RPMI8226 (cell line): ENCODE measurements around the gene RAD51B.

Experiments
- DNase-seq: peaks from one replicate; pipeline ENCODE4 v3.0.0-alpha.2; 2015

The RAD51B gene

GRCh38 chr14:68376067-68376779 lies 556.6 kb downstream of the RAD51B start:
- DNase-seq = no peak

DNA sequence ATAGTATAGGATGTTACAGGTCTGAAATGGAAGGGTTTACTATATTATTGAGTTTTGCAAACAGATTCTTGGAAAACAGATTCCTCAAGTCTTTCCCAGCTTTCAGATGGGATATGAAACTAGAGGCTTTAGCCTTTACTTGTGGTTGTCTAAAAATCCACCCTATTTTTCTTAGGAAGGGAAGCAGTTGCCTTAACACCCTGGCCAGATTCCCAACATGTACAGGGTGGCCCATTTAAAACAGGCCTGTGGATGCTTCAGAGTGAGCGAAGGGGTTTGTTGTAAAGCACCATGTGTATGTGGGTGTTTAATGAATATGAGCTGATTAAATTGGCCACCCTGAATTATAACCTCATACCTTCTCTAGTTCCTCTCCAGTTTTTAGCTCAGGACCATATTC lies 557.4 kb downstream of the RAD51B start:
- no peak for DNase-seq

GRCh38 chr14:68377459-68377858 lies 557.9 kb downstream of the RAD51B start:
- no peak for DNase-seq

GRCh38 chr14:68379510-68380328 lies 560.1 kb downstream of the RAD51B start:
- DNase-seq = no peak

GRCh38 chr14:68380329-68380741 lies 560.8 kb downstream of the RAD51B start:
- no peak for DNase-seq

DNA sequence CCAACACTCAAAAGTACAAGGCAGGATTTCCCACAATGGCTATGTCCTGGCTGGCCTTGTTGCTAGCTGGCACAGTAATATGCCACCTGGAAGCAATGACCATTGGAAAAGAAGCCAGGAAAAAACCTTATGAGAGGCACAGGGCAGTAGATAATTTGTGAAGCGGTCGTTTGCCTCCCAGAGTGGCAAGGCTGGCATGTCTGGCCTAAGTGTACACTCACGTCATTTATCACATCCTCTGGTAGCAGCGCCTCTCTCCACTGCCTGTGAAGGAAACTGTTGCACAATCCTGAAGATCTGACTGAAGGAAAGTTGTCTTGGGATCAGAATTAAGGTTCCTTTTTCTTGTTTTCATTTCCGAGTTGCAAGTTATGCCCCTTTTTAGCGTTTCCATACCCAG lies 564.8 kb downstream of the RAD51B start:
- no peak for DNase-seq

- DNase-seq = no peak
These were observed 565.3 kb downstream of the RAD51B start for GRCh38 chr14:68384881-68385280.

- no peak for DNase-seq
These were observed 566.9 kb downstream of the RAD51B start for GRCh38 chr14:68386446-68386845.

- DNase-seq = no peak
These were observed 567.6 kb downstream of the RAD51B start for GRCh38 chr14:68386950-68387779.

DNA sequence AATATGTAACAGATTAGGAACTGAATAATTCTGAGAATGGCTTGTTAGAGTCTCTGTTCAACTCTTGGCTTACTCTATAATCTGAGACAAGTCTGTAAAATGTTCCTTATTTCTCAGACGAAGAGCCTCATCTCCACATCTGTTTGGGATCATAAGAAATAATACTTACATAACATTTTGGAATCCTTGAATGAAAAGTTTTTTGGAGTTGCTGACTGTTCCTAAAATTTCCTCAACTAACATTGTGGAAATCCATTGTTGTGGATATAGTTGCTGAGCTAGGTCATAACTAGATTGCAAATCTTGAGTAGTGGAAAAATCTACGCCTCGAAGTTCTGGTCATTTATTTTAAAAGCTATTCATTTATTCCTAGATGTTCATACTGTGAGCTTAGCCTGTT lies 570.4 kb downstream of the RAD51B start:
- DNase-seq = no peak

DNA sequence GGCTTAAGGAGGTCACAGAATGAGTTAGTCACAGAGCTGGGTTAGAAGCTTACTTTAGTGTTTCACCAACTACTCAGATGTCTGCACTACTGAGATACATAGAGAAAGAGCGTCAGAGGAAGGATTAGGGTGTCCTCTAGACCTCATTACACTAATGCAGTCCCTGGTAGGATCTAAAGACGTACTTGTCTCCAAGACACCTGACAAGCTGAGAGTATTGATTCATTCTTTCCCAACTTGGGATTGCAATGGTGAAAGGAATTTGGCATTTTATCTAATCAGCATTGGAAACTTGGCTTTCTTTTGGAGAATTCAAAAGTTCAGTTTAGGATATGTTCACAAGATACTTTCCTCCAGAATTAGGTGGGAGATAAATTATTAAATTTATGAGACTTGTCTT lies 571.2 kb downstream of the RAD51B start:
- no peak for DNase-seq

GRCh38 chr14:68391311-68392014 lies 571.9 kb downstream of the RAD51B start:
- no peak for DNase-seq

DNA sequence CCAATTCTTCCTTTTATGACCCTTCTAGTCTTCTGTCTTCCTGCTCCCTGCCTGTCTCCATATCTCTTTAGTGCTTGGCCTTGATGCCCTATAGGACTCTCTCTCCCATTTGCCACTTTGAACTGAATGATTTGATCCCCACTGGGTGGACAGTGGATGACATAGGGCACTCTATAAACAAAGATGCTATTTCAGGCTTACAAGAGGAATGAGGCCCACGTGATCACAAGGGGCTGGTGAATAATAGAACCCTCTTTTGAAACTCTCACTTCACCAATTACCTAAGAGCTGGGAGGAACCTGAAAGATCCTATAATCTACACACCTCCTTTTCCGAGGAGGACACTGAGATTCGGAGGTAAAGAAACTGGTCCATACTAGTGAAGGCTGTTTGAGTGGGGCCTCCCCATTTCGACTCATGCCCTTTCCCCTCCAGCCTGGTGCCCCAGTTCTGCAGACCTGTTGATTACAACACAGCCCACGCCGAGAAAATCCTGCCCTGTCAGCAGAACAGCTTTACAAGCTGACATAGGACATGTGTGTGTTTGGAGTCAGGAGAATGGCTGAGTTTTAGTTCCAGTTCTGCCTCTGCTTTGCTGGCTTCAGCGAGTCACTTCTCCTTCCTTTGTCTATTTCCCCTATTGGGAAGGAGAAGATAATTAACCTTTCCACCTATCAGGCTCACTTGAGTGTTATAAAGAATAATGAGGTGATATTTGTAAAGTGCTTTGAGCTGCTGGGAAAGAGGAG lies 573.0 kb downstream of the RAD51B start:
- DNase-seq = peak; percentile 78

DNA sequence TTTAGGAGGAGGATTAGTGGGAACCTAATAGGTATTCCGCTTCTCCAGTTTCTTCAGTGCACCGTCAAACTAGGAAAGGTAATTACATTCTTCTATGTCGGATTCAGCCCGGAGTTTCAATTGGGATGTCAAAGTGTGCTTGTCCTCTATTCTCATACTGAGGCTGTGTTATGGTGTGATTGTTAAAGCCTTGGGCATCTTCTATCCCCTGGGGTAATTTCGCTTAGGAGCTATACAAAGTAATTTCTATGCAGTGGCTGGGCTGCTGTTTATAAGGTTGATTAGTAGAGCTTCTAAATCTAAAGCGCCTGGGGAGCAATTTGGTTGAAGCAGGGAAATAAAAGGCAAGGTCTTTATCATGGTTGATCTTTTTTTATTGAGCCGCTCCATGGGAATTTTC lies 573.7 kb downstream of the RAD51B start:
- no peak for DNase-seq

GRCh38 chr14:68394118-68394763 lies 574.7 kb downstream of the RAD51B start:
- DNase-seq = no peak

- no peak for DNase-seq
These were observed 575.2 kb downstream of the RAD51B start for GRCh38 chr14:68394764-68395143.

DNA sequence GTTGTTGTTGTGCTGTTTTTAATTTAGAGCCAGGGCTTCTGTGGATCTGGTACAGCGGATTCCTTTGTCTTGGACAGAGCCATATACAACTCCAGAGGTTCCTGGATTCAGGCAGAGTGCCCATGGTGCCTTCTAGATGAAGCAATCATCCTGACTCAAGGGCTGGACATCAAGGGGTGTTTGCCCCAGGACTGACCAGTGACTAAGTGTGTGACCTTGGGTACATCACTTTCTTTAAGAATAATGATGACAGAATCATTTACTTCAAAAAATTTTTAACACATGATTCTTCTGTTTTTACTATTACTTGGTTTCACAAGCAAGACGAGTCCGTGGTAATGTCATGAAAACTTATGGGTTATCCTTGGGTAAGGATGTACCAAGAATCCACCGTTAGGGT lies 576.0 kb downstream of the RAD51B start:
- DNase-seq = no peak

- no peak for DNase-seq
These were observed 576.9 kb downstream of the RAD51B start for GRCh38 chr14:68396461-68396860.

- DNase-seq = peak; percentile 53
These were observed 577.8 kb downstream of the RAD51B start for GRCh38 chr14:68397371-68397811.

GRCh38 chr14:68397822-68398221 lies 578.2 kb downstream of the RAD51B start:
- DNase-seq = no peak

DNA sequence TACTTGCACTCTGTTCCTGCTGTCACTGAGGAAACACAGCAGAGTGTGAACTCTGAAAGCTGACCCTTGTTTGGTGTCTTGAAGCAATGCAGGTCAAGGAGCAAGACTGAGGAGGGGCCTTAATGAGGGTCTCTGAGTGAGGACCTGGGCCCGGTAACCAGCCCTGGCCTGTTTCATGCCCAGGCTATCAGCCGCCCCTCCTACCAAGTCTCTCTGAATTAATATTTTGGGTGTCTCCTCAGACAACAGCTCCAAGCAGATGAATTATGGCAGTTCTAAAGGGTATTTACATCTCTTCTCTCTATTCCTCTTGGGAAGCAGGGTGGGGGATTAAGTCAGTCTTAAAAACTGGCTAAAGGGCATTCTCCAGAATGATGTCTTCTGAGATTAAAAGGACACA lies 578.8 kb downstream of the RAD51B start:
- no peak for DNase-seq

DNA sequence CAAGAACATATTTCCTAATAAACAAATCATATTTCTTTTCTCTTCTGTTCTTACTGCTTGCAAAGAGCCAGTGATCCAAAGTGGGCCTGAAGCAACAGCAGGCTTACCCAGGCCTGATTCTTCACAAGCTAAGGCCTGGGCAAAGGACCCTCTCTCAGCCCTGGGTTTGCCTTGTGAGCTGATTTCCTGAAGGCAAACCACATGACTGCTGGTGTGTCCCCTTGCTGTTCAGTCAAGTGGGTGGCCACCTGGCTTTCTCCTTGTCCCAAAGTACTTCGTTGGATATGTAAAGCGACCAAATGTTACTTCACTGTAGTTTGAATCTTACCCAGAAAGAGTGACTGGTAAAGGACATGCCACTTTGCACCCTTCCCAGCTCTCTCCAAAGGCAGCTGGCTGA lies 580.4 kb downstream of the RAD51B start:
- DNase-seq = no peak
